HCT116 (cell line): ENCODE data around the gene AMN. TPM values are rescaled to one million over a fixed set of nuclear protein-coding genes. Genes with fewer than 3 reads are reported as not detected.

Experiments used
- ATAC-seq: fragments of 200-7000 bp; cut with Tn5 transposase; 2 replicates; pipeline ENCODE4 v1.9.1; 2020; ENCODE audit warnings: mild to moderate bottlenecking, moderate library complexity
- BruUV-seq: library from RNA; stranded (reverse); fragments of 400-500 nt; replicated peaks from 2 replicates; lab custom pipeline; 2021; lab: Mats Ljungman, UMichigan
- CTCF ChIA-PET: fragments of 300-600 bp; sonication (Branson Sonifier 250); formaldehyde crosslinking; loops from one replicate; lab custom pipeline; 2021; ENCODE audit warnings: antibody characterized with exemption; lab: Charles Lee
- POLR2A ChIA-PET: fragments of 300-600, 350-600 bp; sonication (Branson Sonifier 250); formaldehyde crosslinking; loops from one replicate; lab custom pipeline; 2021; ENCODE audit warnings: antibody characterized with exemption; lab: Charles Lee
- RAD21 ChIA-PET, 2 experiments: fragments of 300-600 bp; sonication (Branson Sonifier 250); formaldehyde crosslinking; loops; one replicate each; lab custom pipeline; 2023; ENCODE audit warnings: low total read pairs in 2 of 2; ENCODE audit not compliant: uncharacterized antibody in 2 of 2, unreplicated experiment in 2 of 2, low non-redundant PET in 1 of 2; lab: Charles Lee
- DNase-seq: peaks from one replicate; pipeline ENCODE4 v3.0.0-alpha.2; 2010; ENCODE audit warnings: low read depth, low spot score
- H2AFZ ChIP-seq: fragments of 200-600 bp; shearing (Covaris generic), sonication (generic); 2 replicates; pipeline ENCODE4 v1.6.1; 2017; ENCODE audit warnings: low read depth, mixed run types, mixed read lengths, antibody characterized with exemption, low read length; ENCODE audit not compliant: poor library complexity, severe bottlenecking
- H3K27ac ChIP-seq: 2 replicates; pipeline ENCODE4 v1.5.1; 2012; ENCODE audit warnings: low read depth, low read length
- H3K27me3 ChIP-seq: fragments of 200-600 bp; sonication (generic); 2 replicates; pipeline ENCODE4 v1.6.1; 2016; ENCODE audit warnings: mixed run types, low read length, mixed read lengths; ENCODE audit not compliant: insufficient read depth
- H3K36me3 ChIP-seq, 2 experiments: fragments of 200-500 bp in 1 of 2; fragments of 200-600 bp in 1 of 2; sonication (Bioruptor generic) in 1 of 2; sonication (generic) in 1 of 2; 2 replicates each; pipeline versions ENCODE4 v1.5.1 to v1.6.1; 2014 to 2016; ENCODE audit warnings: low read length in 2 of 2, inconsistent platforms in 1 of 2, mixed read lengths in 1 of 2, mixed run types in 1 of 2; ENCODE audit not compliant: insufficient read depth in 2 of 2, control insufficient read depth in 1 of 2
- H3K4me1 ChIP-seq, 2 experiments: fragments of 200-600 bp in 1 of 2; sonication (generic) in 1 of 2; 2 replicates each; pipeline versions ENCODE4 v1.5.1 to v1.6.1; 2012 to 2017; ENCODE audit warnings: low read length in 2 of 2, inconsistent platforms in 1 of 2, mild to moderate bottlenecking in 1 of 2, mixed read lengths in 1 of 2, mixed run types in 1 of 2, moderate library complexity in 1 of 2; ENCODE audit not compliant: insufficient read depth in 2 of 2, control insufficient read depth in 1 of 2
- H3K4me2 ChIP-seq: fragments of 200-600 bp; sonication (generic); 2 replicates; pipeline ENCODE4 v1.6.1; 2017; ENCODE audit warnings: mixed run types, low read length, mixed read lengths
- H3K4me3 ChIP-seq, 2 experiments: fragments of 200-600 bp in 1 of 2; sonication (generic) in 1 of 2; replicated peaks in 1 of 2; 2 replicates each; pipeline ENCODE4 v1.5.1; 2011 to 2016; ENCODE audit warnings: low read length in 2 of 2, control low read depth in 1 of 2, low read depth in 1 of 2, mild to moderate bottlenecking in 1 of 2, mixed read lengths in 1 of 2, mixed run types in 1 of 2
- H3K79me2 ChIP-seq: fragments of 200-600 bp; sonication (generic); 2 replicates; pipeline ENCODE4 v1.6.1; 2017; ENCODE audit warnings: mild to moderate bottlenecking, mixed run types, low read length, moderate library complexity, mixed read lengths; ENCODE audit not compliant: insufficient read depth
- H3K9ac ChIP-seq: fragments of 200-600 bp; sonication (generic); 2 replicates; pipeline ENCODE4 v1.6.1; 2016; ENCODE audit warnings: low read length, mixed read lengths
- H3K9me2 ChIP-seq: fragments of 200-600 bp; sonication (generic), shearing (Covaris generic); 2 replicates; pipeline ENCODE4 v1.6.1; 2017; ENCODE audit warnings: mixed run types, mild to moderate bottlenecking, moderate library complexity; ENCODE audit not compliant: insufficient read depth
- H3K9me3 ChIP-seq, 2 experiments: fragments of 200-500 bp in 1 of 2; fragments of 200-600 bp in 1 of 2; sonication (Bioruptor generic) in 1 of 2; sonication (generic) in 1 of 2; 2 replicates each; pipeline ENCODE4 v1.6.1; 2014 to 2017; ENCODE audit warnings: low read length in 2 of 2, mixed read lengths in 2 of 2, inconsistent platforms in 1 of 2, low read depth in 1 of 2, mild to moderate bottlenecking in 1 of 2, mixed run types in 1 of 2, moderate library complexity in 1 of 2; ENCODE audit not compliant: control insufficient read depth in 1 of 2, insufficient read depth in 1 of 2
- H4K20me1 ChIP-seq: fragments of 200-600 bp; sonication (generic), shearing (Covaris generic); 2 replicates; pipeline ENCODE4 v1.6.1; 2017; ENCODE audit warnings: mixed run types, mild to moderate bottlenecking, moderate library complexity; ENCODE audit not compliant: insufficient read depth
- CBX3 ChIP-seq: IDR thresholded peaks from 2 replicates; pipeline ENCODE4 v1.6.1; 2012; ENCODE audit warnings: low read depth
- EGR1 ChIP-seq: IDR thresholded peaks from 2 replicates; pipeline ENCODE4 v1.6.1; 2012; ENCODE audit warnings: low read depth
- EZH2 ChIP-seq: fragments of 200-600 bp; sonication (generic); IDR thresholded peaks from 2 replicates; pipeline ENCODE4 v1.6.1; 2017; ENCODE audit warnings: antibody characterized with exemption, mixed run types
- JUND ChIP-seq: IDR thresholded peaks from 2 replicates; pipeline ENCODE4 v1.6.1; 2012
- POLR2A ChIP-seq: IDR thresholded peaks from 2 replicates; pipeline ENCODE4 v1.7.0; 2011; ENCODE audit warnings: borderline replicate concordance; ENCODE audit not compliant: insufficient read depth, insufficient read length; ENCODE audit errors: extremely low read depth
- RAD21 ChIP-seq: IDR thresholded peaks from 2 replicates; pipeline ENCODE4 v1.6.1; 2012; ENCODE audit warnings: low read depth, mild to moderate bottlenecking
- REST ChIP-seq: IDR thresholded peaks from 2 replicates; pipeline ENCODE4 v1.6.1; 2012; ENCODE audit warnings: low read depth
- YY1 ChIP-seq: IDR thresholded peaks from 2 replicates; pipeline ENCODE4 v1.6.1; 2011; ENCODE audit warnings: low read length, low read depth, moderate library complexity, mild to moderate bottlenecking; ENCODE audit not compliant: insufficient replicate concordance; ENCODE audit errors: extremely low read depth
- ZFX ChIP-seq: fragments of 450-650 bp; IDR thresholded peaks from 2 replicates; pipeline ENCODE4 v1.6.1; 2017
- ZNF274 ChIP-seq: fragments of 200-500 bp; sonication (Bioruptor generic); IDR thresholded peaks from 2 replicates; pipeline ENCODE4 v1.6.1; 2014; ENCODE audit warnings: mild to moderate bottlenecking, low read depth, low read length, inconsistent platforms
- intact Hi-C: fragments of 100-400 bp; cut with micrococcal nuclease; formaldehyde crosslinking; loops from 2 replicates; pipeline ENCODE4 v1.10.0; 2022
- total RNA-seq: library from RNA; stranded (reverse); gene quantifications from one replicate; pipeline ENCODE4 v1.2.1, GENCODE V29; 2021; ENCODE audit not compliant: unreplicated experiment

The AMN gene
- total RNA-seq, 1 experiment from 2014 or later, result 5.7 TPM

DNA sequence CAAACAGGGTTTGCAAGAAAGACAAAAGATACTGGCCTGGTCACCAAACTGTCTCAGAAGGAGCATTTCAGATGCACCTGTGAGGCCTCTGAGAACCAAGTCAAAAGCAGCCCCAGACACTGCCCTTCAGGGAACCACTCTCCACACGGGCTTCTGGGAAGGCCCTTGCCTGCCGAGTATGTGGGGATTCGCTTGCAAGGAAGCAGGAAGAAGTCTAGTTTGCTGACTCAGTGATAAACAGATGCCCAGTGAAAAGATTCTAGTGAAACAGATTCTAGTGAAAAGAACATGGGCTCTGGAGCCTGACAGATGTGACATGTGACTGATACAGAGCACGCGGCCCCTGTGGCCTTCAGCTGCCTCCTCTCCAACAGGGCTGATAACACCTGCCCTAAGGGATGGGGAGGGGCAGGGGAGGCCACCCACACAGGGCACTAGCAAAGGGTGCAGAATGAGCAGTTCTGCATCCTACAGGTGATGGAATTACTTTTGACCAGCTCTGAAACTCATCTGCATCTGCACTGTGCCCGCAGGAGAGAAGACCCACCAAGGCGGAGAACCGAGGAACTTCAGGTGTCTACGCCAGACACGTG, 19.1 kb downstream of the AMN start:
- Histone ChIP-seq H3K79me2 (no peaks in the 10 kb centered on the region), H3K4me2 (no peak overlapping the region), H3K9me3 (no peaks in the 10 kb centered on the region), H3K4me3 (no peak overlapping the region), H4K20me1 (no peaks in the 10 kb centered on the region), H3K36me3 (peaks cover 20 to 32% of the 10 kb centered on the region in 2 experiments), H2AFZ (no peak overlapping the region), H3K27ac (no peak overlapping the region), H3K27me3 (no peaks in the 10 kb centered on the region), H3K9me2 (no peaks in the 10 kb centered on the region), H3K4me1 (no peaks in the 10 kb centered on the region), H3K9ac (no peak overlapping the region)
- POLR2A ChIA-PET, result no interaction called here
- CTCF ChIA-PET, result no interaction called here
- RAD21 ChIA-PET, result no interaction called here
- no TSS peak for BruUV-seq
- intact Hi-C loops, result no loop called here
- ATAC-seq (no peak), DNase-seq (no peak)
- TF ChIP-seq YY1 (no peak), POLR2A (no peak), ZNF274 (no peak), EGR1 (no peak), REST (no peak), JUND (no peak), RAD21 (no peak), EZH2 (no peak), ZFX (no peak), CBX3 (no peak)
